ENCODE measurements around the gene TM9SF1. TPM values are rescaled to one million over a fixed set of nuclear protein-coding genes. Genes with fewer than 3 reads are reported as not detected.
A peak's percentile ranks its signal among the peaks of the same experiment; 100 is the strongest.

TM9SF1 gene
- total RNA-seq, 6 experiments from 2014 or later = 68.1 to 80.4 (median 71.0) TPM

DNA sequence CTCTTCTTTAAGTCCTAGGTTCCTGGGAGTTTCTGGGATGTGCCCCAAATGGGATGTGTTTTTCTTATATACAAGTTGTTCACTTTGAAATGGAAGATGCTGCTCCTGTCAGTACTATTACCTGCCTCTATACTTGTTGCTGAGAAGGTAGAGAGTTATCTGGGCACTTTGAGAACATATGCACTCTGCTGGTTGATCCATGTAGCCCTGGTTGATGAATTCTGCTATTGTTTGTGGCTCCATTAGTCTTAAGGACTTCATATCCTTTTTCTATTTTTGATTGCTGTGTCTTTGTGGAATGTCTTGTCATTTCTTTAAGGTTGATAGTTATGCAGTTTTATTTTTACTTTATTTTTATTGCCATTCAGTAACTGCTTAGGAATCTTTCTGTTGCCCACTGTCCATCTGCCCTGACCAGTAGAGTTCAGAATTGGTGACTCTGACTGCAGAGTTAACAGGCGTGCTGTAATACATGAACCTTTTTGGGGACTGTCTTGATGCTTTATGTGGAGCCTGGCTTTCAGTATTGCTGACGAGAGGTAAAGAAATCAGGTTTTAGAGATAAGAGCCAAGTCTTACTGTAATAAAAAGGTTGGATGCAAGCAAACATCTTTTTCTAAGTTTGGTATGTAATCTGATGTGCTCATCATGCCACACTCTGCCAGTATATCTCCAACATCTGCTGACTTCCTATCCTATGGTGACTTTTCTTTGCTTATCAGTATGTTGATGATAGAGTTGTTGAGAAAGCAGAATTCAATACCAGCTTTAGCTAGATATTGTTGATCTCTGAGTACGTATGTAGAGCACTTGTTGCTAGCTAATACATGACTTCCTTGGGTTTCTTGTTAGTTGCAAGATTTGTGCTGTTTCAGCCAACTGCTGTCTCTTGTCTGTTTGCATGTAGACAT lies 39.1 kb upstream of the TM9SF1 start:
- H3K4me1 Mint-ChIP-seq (ENCODE audit: low read depth) = peaks cover 69% of the 10 kb centered on the region
- H3K27me3 Mint-ChIP-seq (ENCODE audit: insufficient read depth) = no peaks in the 10 kb centered on the region; the same call in none of the 2 replicates
- H3K4me3 Mint-ChIP-seq = peak overlapping the region; percentile 94
- H3K9me3 Mint-ChIP-seq = no peaks in the 10 kb centered on the region
- no peak for DNase-seq
- TF ChIP-seq CTCF (IDR thresholded peaks at IDR 0.05) = peak; percentile 30; the same call in 1 of the 2 replicates
- H3K27ac Mint-ChIP-seq = peak overlapping the region; percentile 87
- H3K36me3 Mint-ChIP-seq (ENCODE audit: low read depth) = peaks cover 70% of the 10 kb centered on the region

GRCh38 chr14:24233538-24233866 lies 38.3 kb upstream of the TM9SF1 start:
- peaks cover 61% of the 10 kb centered on the region for H3K4me1 Mint-ChIP-seq (ENCODE audit: low read depth)
- H3K27ac Mint-ChIP-seq = peak overlapping the region; percentile 87
- peaks cover 67% of the 10 kb centered on the region for H3K36me3 Mint-ChIP-seq (ENCODE audit: low read depth)
- H3K9me3 Mint-ChIP-seq = no peaks in the 10 kb centered on the region
- no peak for DNase-seq
- TF ChIP-seq CTCF (IDR thresholded peaks at IDR 0.05) = no peak
- peak overlapping the region; percentile 94 for H3K4me3 Mint-ChIP-seq
- H3K27me3 Mint-ChIP-seq (ENCODE audit: insufficient read depth) = no peaks in the 10 kb centered on the region; the same call in none of the 2 replicates

DNA sequence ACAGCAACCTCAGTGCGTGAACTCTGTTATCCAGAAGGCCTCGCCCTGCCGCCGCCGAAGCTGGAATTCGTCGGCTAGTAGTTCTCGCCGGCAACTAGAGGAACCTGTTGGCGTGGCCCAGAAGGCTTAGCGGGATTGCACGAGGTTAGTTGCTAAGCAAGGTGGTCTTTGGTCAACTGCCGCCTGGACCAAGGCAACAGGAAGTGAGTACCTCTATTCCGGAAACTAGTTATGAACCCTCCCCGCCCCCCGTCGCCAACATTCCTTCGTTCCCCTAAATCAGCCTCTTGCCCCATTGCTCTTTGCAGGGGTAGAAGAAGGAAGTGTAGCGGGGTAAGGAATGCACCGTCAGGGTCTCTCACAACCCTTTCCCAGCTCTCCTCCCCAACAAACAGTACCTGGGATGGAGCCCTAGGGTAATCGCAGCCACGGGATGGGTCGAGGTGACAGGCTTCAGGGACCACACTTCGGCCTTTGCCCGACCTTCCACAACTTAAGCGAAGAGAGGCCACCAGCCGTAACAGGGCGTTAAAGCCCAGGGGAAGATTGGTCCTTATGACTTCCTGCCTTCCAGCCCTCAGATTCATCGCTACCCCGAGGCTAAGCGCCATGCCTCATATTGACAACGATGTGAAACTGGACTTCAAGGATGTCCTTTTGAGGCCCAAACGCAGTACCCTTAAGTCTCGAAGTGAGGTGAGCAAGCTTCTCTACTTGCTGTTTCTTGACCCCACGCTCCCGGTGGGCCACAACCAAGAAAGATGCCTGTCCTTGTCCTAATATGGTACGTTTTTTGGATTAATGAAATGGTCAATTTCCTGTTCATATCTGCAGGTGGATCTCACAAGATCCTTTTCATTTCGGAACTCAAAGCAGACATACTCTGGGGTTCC lies 37.6 kb upstream of the TM9SF1 start, which contains the start of gene GMPR2:
Gene GMPR2 (plus strand): TSS at position 285 of the 893 bp plus-strand sequence. CDS start 325 bp downstream, at position 610.
- no peak for DNase-seq
- no peak for TF ChIP-seq CTCF (IDR thresholded peaks at IDR 0.05)
- H3K27ac Mint-ChIP-seq = peak within 1 kb of the TSS; percentile 87
- no peaks in the 10 kb centered on the region; the same call in none of the 2 replicates for H3K27me3 Mint-ChIP-seq (ENCODE audit: insufficient read depth)
- peaks cover 64% of the 10 kb centered on the region for H3K36me3 Mint-ChIP-seq (ENCODE audit: low read depth)
- H3K9me3 Mint-ChIP-seq = no peaks in the 10 kb centered on the region
- H3K4me1 Mint-ChIP-seq (ENCODE audit: low read depth) = peaks cover 55% of the 10 kb centered on the region
- peak within 1 kb of the TSS; percentile 94 for H3K4me3 Mint-ChIP-seq

DNA sequence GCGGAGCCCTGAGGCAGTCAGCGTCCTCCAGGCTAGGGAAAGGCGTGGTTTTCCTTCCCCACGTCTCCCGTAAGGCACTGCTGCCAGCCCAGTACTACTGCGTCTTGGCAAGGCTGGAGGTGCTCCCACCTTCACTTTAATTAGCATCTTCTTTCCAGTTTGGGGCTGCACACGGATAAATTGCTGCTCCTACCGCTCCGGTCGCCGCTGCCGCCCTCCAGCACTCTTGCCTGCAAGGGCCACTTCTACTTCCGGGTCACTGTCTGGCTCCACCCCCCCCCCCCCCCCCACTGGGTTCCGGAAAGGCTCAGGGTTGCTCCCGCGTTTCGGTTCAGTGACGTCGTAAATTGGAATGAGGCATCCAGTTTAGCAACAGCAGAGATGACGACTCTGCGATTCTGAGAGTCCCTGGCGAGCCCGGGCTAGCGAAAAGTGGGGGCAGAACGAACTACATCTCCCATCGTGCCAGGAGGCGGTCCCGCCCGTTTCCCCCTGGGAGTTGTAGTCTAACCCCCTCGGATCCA lies 36.9 kb upstream of the TM9SF1 start, which contains the start of gene NEDD8:
Gene NEDD8 (minus strand): TSS at position 247 of the 524 bp plus-strand sequence. CDS start 100 bp downstream, at position 147.
- TF ChIP-seq CTCF (IDR thresholded peaks at IDR 0.05) = no peak
- Mint-ChIP-seq H3K27me3 (ENCODE audit: insufficient read depth) (no peaks in the 10 kb centered on the region; the same call in none of the 2 replicates), H3K4me1 (ENCODE audit: low read depth) (peaks cover 53% of the 10 kb centered on the region), H3K4me3 (peak within 1 kb of the TSS; percentile 94), H3K9me3 (no peaks in the 10 kb centered on the region), H3K27ac (peak within 1 kb of the TSS; percentile 87), H3K36me3 (ENCODE audit: low read depth) (peaks cover 62% of the 10 kb centered on the region)
- peak; percentile 96 for DNase-seq

Data from HFFc6 (cell line).